ENCODE measurements around the gene LONP1.
"Not testable (repeated sequence)": the region's sequence is repeated elsewhere in the genome, so short reads cannot be mapped to it uniquely, and the experiment has no call there.

Gene LONP1

GRCh38 chr19:5702053-5702410 is 17.9 kb downstream of the LONP1 start:
- not testable (repeated sequence) for H3K27ac Mint-ChIP-seq
- H3K36me3 Mint-ChIP-seq (ENCODE audit: low read depth): peaks cover 29% of the 10 kb centered on the region

GRCh38 chr19:5700455-5701092 is 19.4 kb downstream of the LONP1 start:
- DNase-seq (no peak), ATAC-seq (no peak)
- Mint-ChIP-seq H3K27ac (no peak overlapping the region), H3K27me3 (no peaks in the 10 kb centered on the region), H3K4me1 (no peaks in the 10 kb centered on the region), H3K4me3 (no peak overlapping the region), H3K36me3 (ENCODE audit: low read depth) (peaks cover 29% of the 10 kb centered on the region), H3K9me3 (no peaks in the 10 kb centered on the region)

More at GRCh38 chr19:5702053-5702410, 17.9 kb downstream of the LONP1 start:
- not testable (repeated sequence) for H3K4me1 Mint-ChIP-seq, ATAC-seq, H3K9me3 Mint-ChIP-seq, DNase-seq, H3K27me3 Mint-ChIP-seq, H3K4me3 Mint-ChIP-seq

GRCh38 chr19:5698635-5699422 is 21.1 kb downstream of the LONP1 start:
- H3K27ac Mint-ChIP-seq: no peak overlapping the region
- H3K4me1 Mint-ChIP-seq: peaks cover 2% of the 10 kb centered on the region

GRCh38 chr19:5697890-5698634 is 21.9 kb downstream of the LONP1 start:
- no peak overlapping the region for H3K27ac Mint-ChIP-seq
- no peak for DNase-seq
- no peak overlapping the region for H3K4me3 Mint-ChIP-seq

More at GRCh38 chr19:5698635-5699422, 21.1 kb downstream of the LONP1 start:
- peaks cover 32% of the 10 kb centered on the region for H3K36me3 Mint-ChIP-seq (ENCODE audit: low read depth)
- H3K4me3 Mint-ChIP-seq: no peak overlapping the region
- DNase-seq: no peak
- no peaks in the 10 kb centered on the region for H3K9me3 Mint-ChIP-seq
- no peaks in the 10 kb centered on the region for H3K27me3 Mint-ChIP-seq
- ATAC-seq: no peak

GRCh38 chr19:5697022-5697889 is 22.7 kb downstream of the LONP1 start:
- no peak for ATAC-seq
- H3K36me3 Mint-ChIP-seq (ENCODE audit: low read depth): peaks cover 38% of the 10 kb centered on the region
- no peaks in the 10 kb centered on the region for H3K27me3 Mint-ChIP-seq
- H3K4me1 Mint-ChIP-seq: peaks cover 11% of the 10 kb centered on the region
- DNase-seq: no peak
- H3K27ac Mint-ChIP-seq: peak overlapping the region; percentile 77
- no peaks in the 10 kb centered on the region for H3K9me3 Mint-ChIP-seq
- no peak overlapping the region for H3K4me3 Mint-ChIP-seq

More at GRCh38 chr19:5697890-5698634, 21.9 kb downstream of the LONP1 start:
- Mint-ChIP-seq H3K9me3 (no peaks in the 10 kb centered on the region), H3K27me3 (no peaks in the 10 kb centered on the region), H3K4me1 (peaks cover 5% of the 10 kb centered on the region), H3K36me3 (ENCODE audit: low read depth) (peaks cover 31% of the 10 kb centered on the region)
- no peak for ATAC-seq

- H3K27me3 Mint-ChIP-seq: no peaks in the 10 kb centered on the region
- peaks cover 43% of the 10 kb centered on the region for H3K36me3 Mint-ChIP-seq (ENCODE audit: low read depth)
- peak overlapping the region; percentile 77 for H3K27ac Mint-ChIP-seq
- H3K4me3 Mint-ChIP-seq: peak overlapping the region; percentile 29
- H3K4me1 Mint-ChIP-seq: peaks cover 15% of the 10 kb centered on the region
- no peak for DNase-seq
- no peak for ATAC-seq
- no peaks in the 10 kb centered on the region for H3K9me3 Mint-ChIP-seq
Measured at GRCh38 chr19:5696196-5697021, 23.5 kb downstream of the LONP1 start.

GRCh38 chr19:5695649-5696195 is 24.2 kb downstream of the LONP1 start:
- ATAC-seq: no peak
- DNase-seq: no peak
- Mint-ChIP-seq H3K4me3 (no peak overlapping the region), H3K36me3 (ENCODE audit: low read depth) (peaks cover 43% of the 10 kb centered on the region), H3K27me3 (no peaks in the 10 kb centered on the region), H3K27ac (peak overlapping the region; percentile 22), H3K4me1 (peaks cover 18% of the 10 kb centered on the region), H3K9me3 (no peaks in the 10 kb centered on the region)

- Mint-ChIP-seq H3K27ac (peak overlapping the region; percentile 81), H3K27me3 (no peaks in the 10 kb centered on the region), H3K9me3 (no peaks in the 10 kb centered on the region), H3K4me1 (peaks cover 19% of the 10 kb centered on the region), H3K4me3 (no peak overlapping the region), H3K36me3 (ENCODE audit: low read depth) (peaks cover 47% of the 10 kb centered on the region)
- DNase-seq (no peak), ATAC-seq (no peak)
Measured at GRCh38 chr19:5694956-5695648, 24.8 kb downstream of the LONP1 start.

- Mint-ChIP-seq H3K36me3 (ENCODE audit: low read depth) (peaks cover 50% of the 10 kb centered on the region), H3K9me3 (no peaks in the 10 kb centered on the region), H3K4me1 (peaks cover 23% of the 10 kb centered on the region), H3K4me3 (peak overlapping the region; percentile 98), H3K27me3 (peaks cover 3% of the 10 kb centered on the region), H3K27ac (peak overlapping the region; percentile 81)
- no peak for ATAC-seq
- DNase-seq: no peak
Measured at GRCh38 chr19:5694167-5694955, 25.6 kb downstream of the LONP1 start.

- no peaks in the 10 kb centered on the region for H3K9me3 Mint-ChIP-seq
- peak overlapping the region; percentile 98 for H3K4me3 Mint-ChIP-seq
- ATAC-seq: no peak
- H3K27me3 Mint-ChIP-seq: peaks cover 3% of the 10 kb centered on the region
- peaks cover 25% of the 10 kb centered on the region for H3K4me1 Mint-ChIP-seq
- H3K36me3 Mint-ChIP-seq (ENCODE audit: low read depth): peaks cover 50% of the 10 kb centered on the region
- peak; percentile 27 for DNase-seq
- peak overlapping the region; percentile 97 for H3K27ac Mint-ChIP-seq
Measured at GRCh38 chr19:5693195-5694166, 26.5 kb downstream of the LONP1 start.

GRCh38 chr19:5692723-5693194 is 27.2 kb downstream of the LONP1 start:
- Mint-ChIP-seq H3K27me3 (peaks cover 3% of the 10 kb centered on the region), H3K4me3 (peak overlapping the region; percentile 98), H3K27ac (peak overlapping the region; percentile 97), H3K9me3 (no peaks in the 10 kb centered on the region), H3K36me3 (ENCODE audit: low read depth) (peaks cover 50% of the 10 kb centered on the region), H3K4me1 (peaks cover 30% of the 10 kb centered on the region)
- ATAC-seq: no peak
- no peak for DNase-seq
